Sciatic nerve (tissue), 2 donors: Measurements from ENCODE around the gene CTDSP2. TPM values are rescaled to one million over a fixed set of nuclear protein-coding genes. Genes with fewer than 3 reads are reported as not detected.
A peak's percentile ranks its signal among the peaks of the same experiment; 100 is the strongest.

Source experiments
- ATAC-seq: fragments of 200-7000 bp; cut with Tn5 transposase; one replicate; pipeline ENCODE4 v1.9.1; 2020; ENCODE audit warnings: mild to moderate bottlenecking, moderate library complexity
- DNase-seq: peaks from one replicate; pipeline ENCODE4 v3.0.0-alpha.2; 2020; ENCODE audit warnings: low spot score
- intact Hi-C: fragments of 100-400 bp; cut with DNase I; formaldehyde crosslinking; loops from one replicate; pipeline ENCODE4 v1.14.2; 2022
- total RNA-seq: library from RNA; stranded (reverse); fragmentation: NEBNext Ultra II Directional; extraction: Animal tissue kit (Norgen Biotek cat#: 25700); gene quantifications from one replicate; pipeline ENCODE4 v1.2.1, GENCODE V29; 2021
- donor health status: DM: no; HTN: no; CAD: no.
- donor health status: DM: no; HTN: no; CAD: no.

The CTDSP2 gene
- total RNA-seq, 1 donor from 2014 or later, result 202 TPM

DNA sequence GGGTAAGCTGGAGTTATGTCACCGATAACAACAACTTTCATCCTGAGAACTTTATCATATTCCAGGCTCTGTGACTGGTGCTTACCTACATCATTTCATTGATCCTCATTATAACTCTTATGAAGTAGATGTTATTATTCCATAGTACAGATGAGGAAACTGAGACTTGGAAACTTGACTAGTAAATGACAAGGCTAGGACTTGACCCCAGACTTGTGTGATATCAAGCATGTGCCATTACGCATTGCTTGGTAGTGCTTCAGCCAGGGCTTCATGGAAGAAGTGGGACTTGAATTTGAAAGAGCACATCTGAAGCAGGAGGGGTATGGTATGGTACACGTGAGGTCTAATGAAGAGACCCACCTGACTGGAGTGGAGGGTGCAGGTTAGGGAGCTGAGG is 39.9 kb downstream of the CTDSP2 start:
- ATAC-seq (no peak), DNase-seq (no peak)
- intact Hi-C loops, result no loop called here

DNA sequence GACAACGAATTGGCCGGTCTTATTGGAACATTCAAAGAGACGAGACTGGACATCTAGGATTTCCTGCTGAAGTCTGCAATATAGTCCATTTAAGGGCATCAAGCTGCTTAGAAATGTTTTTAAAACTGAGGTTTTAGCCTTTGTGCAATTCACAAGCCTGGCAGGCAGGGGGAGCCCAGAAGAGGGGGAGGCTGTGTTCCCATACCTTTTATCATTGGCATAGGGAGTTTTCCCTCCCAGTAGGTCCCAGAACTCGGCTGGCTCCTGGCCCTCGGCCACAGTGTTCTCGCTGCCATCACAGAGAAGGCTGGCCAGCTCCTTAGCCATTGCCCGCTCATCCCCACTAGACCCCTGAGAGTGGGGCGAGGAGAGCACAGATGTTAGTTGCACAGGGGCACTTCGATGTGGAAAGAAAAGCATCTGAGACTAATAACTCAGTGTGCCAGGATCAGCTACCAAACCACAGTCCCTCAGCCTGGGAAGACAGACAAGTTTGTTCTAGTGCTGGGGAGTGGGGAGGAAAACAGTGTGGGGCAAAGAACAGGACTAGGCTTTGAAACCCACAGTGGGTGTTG is 43.1 kb downstream of the CTDSP2 start:
- intact Hi-C loops, result no loop called here
- peak; percentile 80 for ATAC-seq
- DNase-seq, result peak; percentile 69

DNA sequence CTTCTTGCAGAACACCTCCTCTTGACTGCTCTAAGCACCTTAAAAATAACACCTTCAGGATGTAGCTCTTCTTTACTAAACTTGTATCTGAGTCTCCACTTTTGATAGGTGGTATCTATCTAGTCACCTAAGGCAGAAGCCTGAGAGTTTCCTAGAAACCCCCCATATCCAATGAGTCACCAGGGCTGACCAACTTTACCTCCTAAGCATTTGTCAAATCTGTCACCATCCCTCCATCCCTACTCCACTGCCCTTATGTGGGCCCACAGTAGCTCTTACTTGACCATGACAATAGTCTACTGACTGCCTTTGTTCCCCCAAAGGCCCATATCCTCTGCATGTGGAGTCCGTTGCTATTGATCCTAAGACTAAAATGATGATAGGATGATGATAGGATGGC is 43.9 kb downstream of the CTDSP2 start:
- intact Hi-C loops, result no loop called here
- no peak for ATAC-seq
- DNase-seq, result no peak

DNA sequence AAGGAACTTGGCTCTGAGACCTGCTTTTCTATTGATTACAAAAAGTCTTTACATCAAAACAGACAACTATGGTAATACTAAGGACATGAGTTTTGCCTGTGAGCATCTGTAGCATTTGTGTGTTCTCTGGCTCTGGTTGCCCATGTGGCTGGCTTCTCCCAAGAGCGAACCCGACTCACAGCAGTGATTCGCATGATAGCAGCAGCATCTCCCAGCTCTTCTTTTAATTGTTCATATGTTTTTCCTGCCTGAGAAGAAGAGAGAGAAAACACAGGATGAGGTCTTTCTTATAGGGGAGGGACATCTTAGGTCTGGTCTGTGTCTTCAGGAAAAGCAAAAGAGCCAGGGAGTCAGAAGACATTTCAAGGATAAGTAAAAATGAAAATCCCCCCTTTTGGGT is 45.6 kb downstream of the CTDSP2 start:
- DNase-seq (no peak), ATAC-seq (no peak)
- intact Hi-C loops, result no loop called here

DNA sequence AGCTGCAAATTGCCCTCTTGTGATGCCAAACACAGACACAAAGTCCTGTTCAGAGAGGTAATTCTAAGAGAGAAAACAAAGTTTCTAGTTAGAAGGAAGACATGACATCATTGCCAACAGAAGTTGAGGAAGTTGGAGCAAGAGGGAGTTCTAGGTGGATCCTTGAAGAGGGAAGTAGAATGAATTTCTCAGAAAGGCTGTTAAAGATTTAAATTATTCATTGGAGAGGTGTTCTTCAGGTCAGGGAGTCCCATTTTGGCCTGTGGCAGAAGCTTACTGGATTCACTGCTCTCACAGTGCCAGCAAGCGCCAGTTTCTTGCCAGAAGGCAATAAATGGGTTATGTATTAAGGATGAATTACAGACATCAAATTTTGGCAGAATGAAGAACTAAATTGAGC is 48.6 kb downstream of the CTDSP2 start:
- ATAC-seq (no peak), DNase-seq (no peak)
- intact Hi-C loops, result no loop called here

DNA sequence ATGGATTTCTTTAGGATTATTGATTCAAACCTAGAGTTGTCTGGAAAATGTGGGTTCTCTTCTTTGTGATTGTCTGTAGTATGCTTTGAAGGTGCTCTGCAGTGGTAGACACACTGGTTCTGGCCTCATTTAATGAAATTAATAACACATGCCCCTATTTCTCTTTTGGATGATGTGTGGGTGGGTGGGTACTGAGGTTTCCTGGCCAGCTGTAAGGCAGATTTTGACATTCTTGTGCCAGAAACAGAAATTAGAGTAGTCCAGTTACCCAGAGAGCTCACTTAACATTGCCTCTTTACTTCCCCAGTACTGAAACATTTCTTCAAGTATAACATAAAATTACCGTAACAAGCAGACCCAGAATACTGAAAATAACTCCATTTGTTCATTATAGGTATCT is 49.5 kb downstream of the CTDSP2 start:
- DNase-seq (no peak), ATAC-seq (no peak)
- intact Hi-C loops, result no loop called here

DNA sequence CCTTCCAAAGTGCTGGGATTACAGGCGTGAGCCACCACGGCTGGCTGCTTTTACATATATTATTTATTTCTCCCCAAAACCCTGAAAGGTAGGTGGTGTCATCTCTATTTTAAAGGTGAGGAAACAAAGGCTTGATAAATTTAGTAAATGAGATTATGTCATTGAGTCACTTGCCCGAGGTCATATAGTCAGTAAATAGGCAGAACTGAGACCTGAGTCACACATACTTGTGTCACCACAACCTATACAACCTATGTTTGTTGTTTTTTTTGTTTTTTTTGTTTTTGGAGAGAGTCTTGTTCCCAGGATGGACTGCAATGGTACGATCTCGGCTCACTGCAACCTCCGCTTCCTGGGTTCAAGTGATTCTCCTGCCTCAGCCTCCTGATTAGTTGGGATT is 51.2 kb downstream of the CTDSP2 start:
- DNase-seq (no peak), ATAC-seq (no peak)
- intact Hi-C loops, result no loop called here

DNA sequence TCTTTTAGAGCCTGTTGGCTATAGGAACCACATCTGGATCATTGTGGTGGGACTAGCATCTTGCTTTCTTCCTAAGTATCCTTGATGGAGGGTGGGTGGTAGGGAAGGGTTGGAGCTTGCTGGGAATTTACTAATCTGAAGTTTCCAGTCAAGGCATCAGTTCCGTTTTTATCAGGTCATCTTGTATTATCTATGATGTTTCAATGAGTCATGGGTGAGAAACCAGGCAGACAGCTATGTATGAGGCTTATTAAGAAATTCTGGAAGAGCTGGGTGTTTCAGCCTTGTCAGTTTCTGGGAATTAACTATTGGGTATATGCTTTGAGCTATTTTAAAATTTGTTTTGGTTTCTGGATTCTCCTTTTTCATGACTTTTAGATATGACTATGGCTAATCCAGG is 52.6 kb downstream of the CTDSP2 start:
- ATAC-seq, result no peak
- intact Hi-C loops, result no loop called here
- DNase-seq, result no peak

DNA sequence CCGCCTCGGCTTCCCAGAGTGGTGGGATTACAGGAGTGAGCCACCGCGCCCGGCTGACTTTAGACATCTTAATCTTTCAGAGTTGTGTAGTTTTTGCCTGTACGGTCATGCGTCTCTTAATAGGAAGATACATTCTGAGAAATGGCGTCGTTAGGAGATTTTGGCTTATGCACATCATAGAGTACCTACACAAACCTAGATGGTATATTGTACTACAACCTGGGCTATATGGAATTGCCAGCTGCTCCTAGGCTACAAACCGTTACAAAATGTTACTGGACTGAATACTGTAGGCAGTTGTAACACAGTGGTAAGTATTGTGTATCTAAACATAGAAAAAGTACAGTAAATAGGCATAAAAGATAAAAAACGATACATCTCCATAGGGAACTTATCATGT is 62.7 kb downstream of the CTDSP2 start:
- no peak for ATAC-seq
- intact Hi-C loops, result loop anchor here (10.0 kb wide), 1 partner anchor 121 kb away; no protein-coding TSS in a partner anchor
- no peak for DNase-seq

DNA sequence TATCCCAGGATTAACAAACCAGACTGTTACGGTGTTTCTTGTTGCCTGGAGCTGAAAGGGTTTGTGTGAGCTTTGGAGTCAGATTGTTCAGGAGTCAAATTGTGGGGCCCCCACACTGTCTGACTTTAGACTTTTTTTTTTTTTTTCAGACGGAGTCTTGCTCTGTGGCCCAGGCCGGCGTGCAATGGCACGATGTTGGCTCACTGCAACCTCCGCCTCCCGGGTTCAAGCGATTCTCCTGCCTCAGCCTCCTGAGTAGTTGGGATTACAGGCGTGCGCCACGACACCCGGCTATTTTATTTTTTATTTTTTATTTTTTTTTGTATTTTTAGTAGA is 63.1 kb downstream of the CTDSP2 start:
- ATAC-seq (no peak), DNase-seq (no peak)
- intact Hi-C loops, result loop anchor here (10.0 kb wide), 1 partner anchor 121 kb away; no protein-coding TSS in a partner anchor

DNA sequence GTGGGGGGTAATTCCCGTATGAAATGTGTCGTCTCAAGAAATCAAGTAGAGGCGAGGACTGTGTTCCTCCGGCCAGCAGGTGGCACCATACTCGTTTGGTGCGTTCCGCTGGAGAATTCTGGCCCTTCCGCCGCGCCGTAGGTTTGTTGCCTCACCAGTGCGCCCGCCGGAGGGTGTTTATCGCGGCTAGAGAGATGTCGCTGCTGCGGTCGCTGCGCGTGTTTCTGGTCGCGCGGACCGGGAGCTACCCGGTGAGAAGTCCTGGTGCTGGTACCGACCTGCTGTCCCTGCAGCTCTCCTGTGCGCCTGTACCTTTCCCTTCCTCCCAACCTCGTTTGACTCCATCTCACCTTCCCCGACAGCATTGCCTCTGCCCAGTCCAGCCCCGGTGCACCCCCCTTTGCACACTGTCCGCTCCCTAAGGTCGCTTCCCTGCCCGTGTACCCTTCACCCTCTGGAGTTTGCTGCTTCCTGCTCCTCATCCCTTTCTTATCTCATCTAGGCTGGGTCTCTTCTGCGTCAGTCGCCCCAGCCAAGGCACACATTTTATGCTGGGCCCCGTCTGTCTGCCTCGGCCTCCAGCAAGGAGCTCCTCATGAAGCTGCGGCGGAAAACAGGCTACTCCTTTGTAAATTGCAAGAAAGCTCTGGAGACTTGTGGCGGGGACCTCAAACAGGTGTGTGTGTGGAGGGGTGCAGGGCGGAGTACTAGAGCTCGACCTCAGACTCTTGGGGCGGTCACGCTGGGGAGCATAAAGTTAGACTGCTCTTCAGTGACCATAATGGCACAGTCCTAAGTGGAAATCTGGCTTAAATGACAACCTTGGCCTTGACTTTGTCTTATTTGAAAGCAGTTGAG is 63.7 kb downstream of the CTDSP2 start, which contains the start of gene TSFM:
TSS of gene TSFM (plus strand) at position 180 of the 858 bp plus-strand sequence. CDS start at position 195, 15 bp downstream.
- DNase-seq (peak; percentile 99), ATAC-seq (peak; percentile 96)
- intact Hi-C loops, result loop anchor here (10.0 kb wide), 1 partner anchor 122 kb away; no protein-coding TSS in a partner anchor

DNA sequence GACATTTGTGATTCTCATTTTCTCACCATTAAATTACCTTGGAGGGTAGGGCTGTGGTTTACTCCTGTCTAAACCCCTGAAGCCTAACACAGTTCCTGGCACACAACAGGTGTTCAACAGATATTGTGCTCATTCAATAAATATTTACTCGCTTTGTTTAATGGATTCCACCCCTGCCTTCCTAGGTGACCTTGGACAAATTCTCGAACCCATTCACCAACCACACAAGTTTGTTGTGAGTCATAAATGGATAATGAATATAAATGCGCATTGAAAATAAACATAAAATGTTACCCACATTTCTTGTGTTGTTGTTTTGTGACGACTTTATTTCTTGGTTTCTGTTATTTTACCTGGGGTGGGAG is 64.3 kb downstream of the CTDSP2 start:
- intact Hi-C loops, result loop anchor here (10.0 kb wide), 1 partner anchor 123 kb away; no protein-coding TSS in a partner anchor
- DNase-seq, result no peak
- ATAC-seq, result no peak

DNA sequence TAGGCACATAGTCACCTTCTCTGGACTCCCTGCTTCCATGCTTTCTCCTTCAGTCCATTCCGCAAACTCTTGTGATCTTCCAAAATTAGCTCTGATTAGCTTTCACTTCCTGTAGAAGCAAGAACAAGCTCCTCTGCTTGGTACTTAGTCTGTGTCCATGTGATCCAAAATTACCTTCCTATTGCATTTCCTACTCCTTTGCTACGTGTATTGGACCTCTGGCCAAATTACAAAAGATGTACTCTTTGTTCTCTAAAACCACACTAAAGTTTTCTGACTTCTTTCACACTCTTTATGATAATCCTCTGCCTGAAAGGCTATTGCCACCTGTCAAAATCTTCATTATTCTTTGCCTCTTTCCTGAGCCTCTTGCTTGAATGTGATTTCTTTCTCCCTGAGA is 64.7 kb downstream of the CTDSP2 start:
- intact Hi-C loops, result loop anchor here (10.0 kb wide), 1 partner anchor 123 kb away; no protein-coding TSS in a partner anchor
- ATAC-seq (no peak), DNase-seq (no peak)

DNA sequence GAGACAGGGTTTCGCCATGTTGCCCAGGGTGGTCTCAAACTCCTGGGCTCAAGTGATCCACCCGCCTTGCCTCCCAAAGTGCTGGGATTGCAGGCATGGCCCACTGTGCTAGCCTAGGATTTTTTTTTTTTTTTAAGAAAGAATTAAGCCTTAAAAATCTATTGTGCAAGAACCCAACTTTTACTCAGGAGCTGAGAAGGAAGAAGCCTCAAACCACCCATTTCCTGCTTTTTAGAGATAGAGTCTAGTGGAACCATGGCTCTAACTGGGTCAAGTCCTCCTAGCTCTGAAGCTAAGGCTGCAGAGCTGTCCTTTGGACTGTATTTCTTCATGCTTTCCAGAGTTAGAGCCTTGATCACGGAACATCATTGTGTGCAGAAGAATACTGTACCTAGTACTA is 65.3 kb downstream of the CTDSP2 start:
- no peak for DNase-seq
- intact Hi-C loops, result loop anchor here (10.0 kb wide), 1 partner anchor 124 kb away; no protein-coding TSS in a partner anchor
- ATAC-seq, result no peak

DNA sequence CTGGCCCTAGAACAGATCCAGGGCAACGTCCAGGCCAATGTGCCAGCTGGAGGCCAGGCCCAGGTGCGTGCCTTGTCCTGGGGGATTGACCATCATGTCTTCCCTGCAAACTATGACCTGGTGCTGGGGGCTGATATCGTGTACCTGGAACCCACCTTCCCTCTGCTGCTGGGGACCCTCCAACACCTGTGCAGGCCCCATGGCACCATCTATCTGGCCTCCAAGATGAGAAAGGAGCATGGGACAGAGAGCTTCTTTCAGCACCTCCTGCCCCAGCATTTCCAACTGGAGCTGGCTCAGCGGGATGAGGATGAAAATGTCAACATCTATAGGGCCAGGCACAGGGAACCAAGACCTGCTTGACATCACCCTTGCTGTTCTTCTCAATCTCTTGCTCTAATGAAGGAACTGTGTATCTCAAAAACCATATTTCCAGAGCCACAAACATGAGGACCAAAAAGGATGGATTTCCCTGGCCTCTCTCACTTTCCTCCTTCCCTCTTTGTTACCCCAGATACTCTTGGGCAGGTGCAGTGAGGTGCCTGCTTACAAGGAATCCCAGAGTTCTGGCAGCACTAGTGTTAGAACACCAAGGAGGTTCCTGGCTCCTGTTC is 66.1 kb downstream of the CTDSP2 start:
- intact Hi-C loops, result loop anchor here (10.0 kb wide), 1 partner anchor 124 kb away; no protein-coding TSS in a partner anchor
- ATAC-seq, result no peak
- DNase-seq, result no peak

DNA sequence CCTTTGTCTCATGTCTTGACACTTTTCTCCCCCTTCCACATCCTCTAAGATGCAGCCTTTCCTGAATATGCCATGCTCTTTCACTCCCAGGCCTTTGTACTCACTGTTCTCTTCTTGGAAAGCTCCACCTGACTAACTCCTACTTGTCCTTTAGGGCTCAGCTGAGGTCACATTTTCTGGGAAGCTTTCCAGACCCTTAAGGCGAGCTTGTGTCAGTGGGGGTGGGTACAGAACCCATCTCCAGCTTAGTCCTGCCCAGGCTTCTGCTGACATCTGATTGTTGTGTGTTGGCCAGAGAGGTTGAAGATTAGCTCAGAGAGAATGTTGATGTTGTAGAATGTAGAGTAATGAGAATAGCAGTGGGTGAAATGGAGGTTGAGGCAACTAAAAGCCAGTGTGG is 66.8 kb downstream of the CTDSP2 start:
- ATAC-seq (no peak), DNase-seq (no peak)
- intact Hi-C loops, result loop anchor here (10.0 kb wide), 1 partner anchor 125 kb away; no protein-coding TSS in a partner anchor

DNA sequence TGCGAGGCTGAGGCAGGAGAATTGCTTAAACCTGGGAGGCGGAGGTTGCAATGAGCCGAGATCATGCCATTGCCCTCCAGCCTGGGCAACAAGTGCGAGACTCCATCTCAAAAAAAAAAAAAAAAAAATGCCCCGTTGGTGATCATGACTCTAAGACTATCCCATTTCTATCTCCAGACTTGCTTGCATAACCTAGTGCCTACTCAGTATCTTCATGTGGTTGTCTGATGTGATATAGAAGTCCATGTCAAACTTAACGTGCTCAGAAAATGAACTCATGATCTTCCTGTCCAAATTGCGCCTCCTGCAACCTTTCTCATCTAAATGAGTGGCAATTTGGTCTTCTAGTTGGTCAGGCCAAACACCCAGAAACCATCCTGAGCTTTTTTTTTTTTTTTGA is 68.6 kb downstream of the CTDSP2 start:
- ATAC-seq (no peak), DNase-seq (no peak)
- intact Hi-C loops, result no loop called here

DNA sequence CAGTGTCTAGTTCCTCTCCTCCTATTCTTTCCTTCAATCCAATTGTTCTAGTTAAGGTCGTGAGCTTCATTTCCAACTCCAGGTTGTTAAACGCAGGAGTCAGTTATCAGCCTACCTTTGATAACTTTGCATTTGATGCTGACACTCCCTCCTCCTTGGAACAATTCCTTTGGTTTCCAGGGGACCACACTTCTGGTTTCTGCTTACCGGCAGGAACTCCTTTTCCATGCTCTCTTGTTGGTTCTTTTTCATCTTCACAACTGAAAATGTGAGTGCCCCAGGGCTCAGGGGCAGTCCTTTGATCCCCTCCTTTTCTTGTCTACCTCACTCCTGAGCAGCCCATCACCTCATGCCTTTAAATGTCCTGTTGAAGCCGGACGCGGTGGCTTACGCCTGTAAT is 69.2 kb downstream of the CTDSP2 start:
- ATAC-seq, result no peak
- DNase-seq, result no peak
- intact Hi-C loops, result no loop called here

DNA sequence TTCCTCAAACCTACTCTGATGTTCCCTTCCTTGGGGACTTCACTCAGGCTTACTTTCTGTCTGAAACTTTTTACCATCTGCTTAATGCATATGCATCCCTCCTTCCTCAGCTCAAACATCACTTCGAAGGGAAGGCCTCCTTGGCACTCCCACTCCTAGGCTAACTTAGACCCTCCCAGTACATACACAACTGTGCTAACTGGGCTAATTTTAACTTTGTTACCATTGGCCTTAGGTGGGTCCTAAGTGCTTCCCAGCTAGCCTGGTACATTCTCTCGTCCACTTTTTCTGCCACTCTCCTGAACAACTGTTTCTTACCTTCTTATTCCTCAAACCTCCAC is 70.3 kb downstream of the CTDSP2 start:
- DNase-seq, result no peak
- intact Hi-C loops, result no loop called here
- ATAC-seq, result no peak
